ENCODE results near the gene TNFRSF12A. TPM values are rescaled to one million over a fixed set of nuclear protein-coding genes. Genes with fewer than 3 reads are reported as not detected.

TNFRSF12A gene
- total and polyA plus RNA-seq, 2 donors (not counting 1 experiment from before 2014, with no cell fraction given) = 80.7 to 196 TPM

DNA sequence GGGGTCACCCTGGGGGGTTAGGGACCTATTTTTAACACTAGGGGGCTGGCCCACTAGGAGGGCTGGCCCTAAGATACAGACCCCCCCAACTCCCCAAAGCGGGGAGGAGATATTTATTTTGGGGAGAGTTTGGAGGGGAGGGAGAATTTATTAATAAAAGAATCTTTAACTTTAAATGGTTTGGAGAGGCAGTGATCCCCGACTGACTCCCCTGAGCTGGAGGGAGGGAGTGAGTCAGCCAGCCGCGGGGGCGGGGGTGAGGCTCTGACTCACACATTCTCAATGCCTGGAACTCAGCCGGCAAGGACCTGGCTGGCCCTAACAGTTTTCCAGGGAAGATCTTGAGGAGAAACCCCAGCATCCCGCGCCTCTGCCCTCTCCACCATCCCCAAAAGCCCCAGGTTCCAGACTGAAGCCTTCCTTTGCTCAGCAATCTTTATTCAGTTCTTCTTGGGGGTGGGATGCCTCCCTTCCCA is 2.1 kb downstream of the TNFRSF12A start:
- H3K9ac ChIP-seq (ENCODE audit: insufficient read depth, low read length) = peak overlapping the region; percentile 99
- peaks cover 2% of the 10 kb centered on the region for H3K79me2 ChIP-seq (ENCODE audit: control insufficient read depth, insufficient read depth, low read length)
- no peak for TF ChIP-seq EZH2 (IDR thresholded peaks at IDR 0.05; ENCODE audit: low read length, missing control alignments)
- TF ChIP-seq, protein P1, sequence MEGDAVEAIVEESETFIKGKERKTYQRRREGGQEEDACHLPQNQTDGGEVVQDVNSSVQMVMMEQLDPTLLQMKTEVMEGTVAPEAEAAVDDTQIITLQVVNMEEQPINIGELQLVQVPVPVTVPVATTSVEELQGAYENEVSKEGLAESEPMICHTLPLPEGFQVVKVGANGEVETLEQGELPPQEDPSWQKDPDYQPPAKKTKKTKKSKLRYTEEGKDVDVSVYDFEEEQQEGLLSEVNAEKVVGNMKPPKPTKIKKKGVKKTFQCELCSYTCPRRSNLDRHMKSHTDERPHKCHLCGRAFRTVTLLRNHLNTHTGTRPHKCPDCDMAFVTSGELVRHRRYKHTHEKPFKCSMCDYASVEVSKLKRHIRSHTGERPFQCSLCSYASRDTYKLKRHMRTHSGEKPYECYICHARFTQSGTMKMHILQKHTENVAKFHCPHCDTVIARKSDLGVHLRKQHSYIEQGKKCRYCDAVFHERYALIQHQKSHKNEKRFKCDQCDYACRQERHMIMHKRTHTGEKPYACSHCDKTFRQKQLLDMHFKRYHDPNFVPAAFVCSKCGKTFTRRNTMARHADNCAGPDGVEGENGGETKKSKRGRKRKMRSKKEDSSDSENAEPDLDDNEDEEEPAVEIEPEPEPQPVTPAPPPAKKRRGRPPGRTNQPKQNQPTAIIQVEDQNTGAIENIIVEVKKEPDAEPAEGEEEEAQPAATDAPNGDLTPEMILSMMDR (conservative IDR thresholded peaks at IDR 0.05 in 1 of 2, IDR thresholded peaks at IDR 0.05 in 1 of 2; ENCODE audit: low read depth in 1 of 2, low read length in 2 of 2) = no peak
- H3K36me3 ChIP-seq (ENCODE audit: control insufficient read depth, insufficient read depth, low read length) = peaks cover 24% of the 10 kb centered on the region
- H3K27ac ChIP-seq (ENCODE audit: insufficient read depth, low read length) = peak overlapping the region; percentile 99
- peaks cover 7% of the 10 kb centered on the region for H3K4me1 ChIP-seq (ENCODE audit: control insufficient read depth, extremely low read depth, insufficient read depth, low read length)
- no peaks in the 10 kb centered on the region for H4K20me1 ChIP-seq (ENCODE audit: control insufficient read depth, extremely low read depth, insufficient read depth, low read length)
- no peaks in the 10 kb centered on the region for H3K9me3 ChIP-seq (ENCODE audit: control insufficient read depth, insufficient read depth, low read depth, low read length)
- no peaks in the 10 kb centered on the region for H3K27me3 ChIP-seq (ENCODE audit: control insufficient read depth, insufficient read depth, low read length)
- H3K4me3 ChIP-seq (replicated peaks in 1 of 4; ENCODE audit: control extremely low read depth in 1 of 4, insufficient read depth in 1 of 4, low read depth in 3 of 4, low read length in 4 of 4) = peak overlapping the region; percentile 68 to 100 (median 96)
- no peak overlapping the region for H2AFZ ChIP-seq (ENCODE audit: low read length)
- peak overlapping the region; percentile 99 for H3K4me2 ChIP-seq (ENCODE audit: extremely low read depth, insufficient read depth, low read length)
- peak; percentile 93 to 96 for DNase-seq (ENCODE audit: low read depth in 2 of 2)

DNA sequence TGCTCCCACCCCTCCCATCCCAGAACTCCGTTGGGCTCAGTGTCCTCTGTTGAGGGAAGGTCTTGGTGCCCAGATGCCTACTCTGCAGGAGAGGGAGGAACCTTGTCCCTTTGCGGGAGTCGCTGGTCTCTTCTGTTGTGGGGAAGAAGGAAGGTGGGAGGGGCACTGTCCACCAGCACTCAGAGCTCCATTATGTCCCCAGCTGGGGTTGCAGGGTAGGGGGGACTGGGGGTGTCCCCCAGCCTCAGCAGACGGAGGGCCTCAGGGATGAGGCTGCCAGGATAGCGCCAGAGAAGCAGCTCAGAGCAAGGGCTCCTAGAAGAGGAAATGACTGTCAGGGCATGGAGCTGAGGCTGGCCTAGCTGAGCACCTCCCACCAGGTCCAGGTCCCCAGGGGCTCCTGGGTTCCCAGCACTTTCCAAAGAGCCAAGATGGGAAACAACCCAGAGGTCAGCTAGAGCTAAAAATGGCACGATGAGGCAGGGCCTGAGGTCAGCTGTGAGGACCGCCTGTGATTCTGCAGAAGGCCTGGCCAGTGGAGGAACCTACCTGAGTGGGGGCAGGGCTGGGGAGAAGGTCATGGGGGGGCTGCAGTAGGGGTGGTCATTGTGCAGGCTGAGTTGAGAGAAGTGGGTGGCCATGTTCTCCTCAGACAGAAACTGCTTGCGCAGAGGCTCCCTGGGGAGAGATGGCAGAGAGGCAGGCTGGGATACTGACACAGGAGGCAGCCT is 2.7 kb downstream of the TNFRSF12A start:
- H4K20me1 ChIP-seq (ENCODE audit: control insufficient read depth, extremely low read depth, insufficient read depth, low read length) = no peaks in the 10 kb centered on the region
- H2AFZ ChIP-seq (ENCODE audit: low read length) = no peak overlapping the region
- peaks cover 7% of the 10 kb centered on the region for H3K4me1 ChIP-seq (ENCODE audit: control insufficient read depth, extremely low read depth, insufficient read depth, low read length)
- H3K27me3 ChIP-seq (ENCODE audit: control insufficient read depth, insufficient read depth, low read length) = no peaks in the 10 kb centered on the region
- peak overlapping the region; percentile 51 to 100 (median 82) for H3K4me3 ChIP-seq (replicated peaks in 1 of 4; ENCODE audit: control extremely low read depth in 1 of 4, insufficient read depth in 1 of 4, low read depth in 3 of 4, low read length in 4 of 4)
- TF ChIP-seq, protein P1 (conservative IDR thresholded peaks at IDR 0.05 in 1 of 2, IDR thresholded peaks at IDR 0.05 in 1 of 2; ENCODE audit: low read depth in 1 of 2, low read length in 2 of 2) = no peak
- TF ChIP-seq EZH2 (IDR thresholded peaks at IDR 0.05; ENCODE audit: low read length, missing control alignments) = no peak
- peaks cover 25% of the 10 kb centered on the region for H3K36me3 ChIP-seq (ENCODE audit: control insufficient read depth, insufficient read depth, low read length)
- H3K27ac ChIP-seq (ENCODE audit: insufficient read depth, low read length) = peak overlapping the region; percentile 99
- peak overlapping the region; percentile 78 for H3K9ac ChIP-seq (ENCODE audit: insufficient read depth, low read length)
- H3K9me3 ChIP-seq (ENCODE audit: control insufficient read depth, insufficient read depth, low read depth, low read length) = no peaks in the 10 kb centered on the region
- peak in 1 of 2 donors; percentile 14 for DNase-seq (ENCODE audit: low read depth in 2 of 2)
- peak overlapping the region; percentile 99 for H3K4me2 ChIP-seq (ENCODE audit: extremely low read depth, insufficient read depth, low read length)
- H3K79me2 ChIP-seq (ENCODE audit: control insufficient read depth, insufficient read depth, low read length) = peaks cover 2% of the 10 kb centered on the region

DNA sequence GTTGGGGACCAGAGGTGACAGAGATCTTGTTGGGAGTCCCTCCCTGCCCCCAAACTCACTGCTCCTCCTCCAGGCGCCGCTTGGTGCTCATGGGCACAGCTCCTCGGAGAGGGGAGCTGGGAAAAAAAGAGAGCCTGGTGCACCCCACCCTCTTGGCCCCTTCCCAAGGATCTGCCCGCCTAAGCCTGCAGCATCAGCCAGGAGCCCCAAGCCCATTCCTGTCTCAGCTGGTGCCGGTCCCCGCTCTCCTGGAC is 3.2 kb downstream of the TNFRSF12A start:
- Histone ChIP-seq H3K36me3 (ENCODE audit: control insufficient read depth, insufficient read depth, low read length) (peaks cover 27% of the 10 kb centered on the region), H4K20me1 (ENCODE audit: control insufficient read depth, extremely low read depth, insufficient read depth, low read length) (no peaks in the 10 kb centered on the region), H3K27ac (ENCODE audit: insufficient read depth, low read length) (peak overlapping the region; percentile 99), H3K4me1 (ENCODE audit: control insufficient read depth, extremely low read depth, insufficient read depth, low read length) (peaks cover 7% of the 10 kb centered on the region), H3K4me2 (ENCODE audit: extremely low read depth, insufficient read depth, low read length) (peak overlapping the region; percentile 99), H3K79me2 (ENCODE audit: control insufficient read depth, insufficient read depth, low read length) (peaks cover 2% of the 10 kb centered on the region), H2AFZ (ENCODE audit: low read length) (no peak overlapping the region), H3K27me3 (ENCODE audit: control insufficient read depth, insufficient read depth, low read length) (no peaks in the 10 kb centered on the region), H3K9me3 (ENCODE audit: control insufficient read depth, insufficient read depth, low read depth, low read length) (no peaks in the 10 kb centered on the region), H3K9ac (ENCODE audit: insufficient read depth, low read length) (peak overlapping the region; percentile 78), H3K4me3 (replicated peaks in 1 of 4; ENCODE audit: control extremely low read depth in 1 of 4, insufficient read depth in 1 of 4, low read depth in 3 of 4, low read length in 4 of 4) (peak overlapping the region; percentile 51 to 100 (median 82))
- peak in 1 of 2 donors; percentile 56 for DNase-seq (ENCODE audit: low read depth in 2 of 2)
- TF ChIP-seq, protein P1 (conservative IDR thresholded peaks at IDR 0.05 in 1 of 2, IDR thresholded peaks at IDR 0.05 in 1 of 2; ENCODE audit: low read depth in 1 of 2, low read length in 2 of 2) = no peak
- no peak for TF ChIP-seq EZH2 (IDR thresholded peaks at IDR 0.05; ENCODE audit: low read length, missing control alignments)
